Uterus (tissue), 2 donors: ENCODE results near the gene GPR158.

Source experiments
- CTCF ChIP-seq, 4 experiments: fragments of 200-600 bp in 2 of 4; fragments of 450-650 bp in 2 of 4; sonication (generic) in 2 of 4; IDR thresholded peaks; one replicate each; pipeline ENCODE4 v1.5.1; 2016 to 2019; ENCODE audit warnings: antibody characterized with exemption in 4 of 4, mild to moderate bottlenecking in 2 of 4, moderate library complexity in 1 of 4
- POLR2A ChIP-seq, 2 donors: fragments of 450-650 bp; IDR thresholded peaks; one replicate each; pipeline ENCODE4 v1.6.1; 2016; ENCODE audit warnings: antibody characterized with exemption in 2 of 2, mild to moderate bottlenecking in 1 of 2, moderate library complexity in 1 of 2

GRCh38 chr10:25170627-25171026 is 4.2 kb upstream of the GPR158 start:
- TF ChIP-seq CTCF (IDR thresholded peaks at IDR 0.05) = no peak
- no peak for TF ChIP-seq POLR2A (IDR thresholded peaks at IDR 0.05)
